NB4 (cell line): ENCODE results near the gene INTS3.

Source experiments
- POLR2A ChIP-seq: IDR thresholded peaks from 2 replicates; pipeline ENCODE4 v1.6.1; 2011; ENCODE audit warnings: mild to moderate bottlenecking; ENCODE audit not compliant: insufficient read length; ENCODE audit errors: extremely low read depth
- TF ChIP-seq, protein P1 (sequence below): IDR thresholded peaks from one replicate; pipeline ENCODE4 v1.5.1; 2012; ENCODE audit warnings: low read depth, low read length

DNA sequence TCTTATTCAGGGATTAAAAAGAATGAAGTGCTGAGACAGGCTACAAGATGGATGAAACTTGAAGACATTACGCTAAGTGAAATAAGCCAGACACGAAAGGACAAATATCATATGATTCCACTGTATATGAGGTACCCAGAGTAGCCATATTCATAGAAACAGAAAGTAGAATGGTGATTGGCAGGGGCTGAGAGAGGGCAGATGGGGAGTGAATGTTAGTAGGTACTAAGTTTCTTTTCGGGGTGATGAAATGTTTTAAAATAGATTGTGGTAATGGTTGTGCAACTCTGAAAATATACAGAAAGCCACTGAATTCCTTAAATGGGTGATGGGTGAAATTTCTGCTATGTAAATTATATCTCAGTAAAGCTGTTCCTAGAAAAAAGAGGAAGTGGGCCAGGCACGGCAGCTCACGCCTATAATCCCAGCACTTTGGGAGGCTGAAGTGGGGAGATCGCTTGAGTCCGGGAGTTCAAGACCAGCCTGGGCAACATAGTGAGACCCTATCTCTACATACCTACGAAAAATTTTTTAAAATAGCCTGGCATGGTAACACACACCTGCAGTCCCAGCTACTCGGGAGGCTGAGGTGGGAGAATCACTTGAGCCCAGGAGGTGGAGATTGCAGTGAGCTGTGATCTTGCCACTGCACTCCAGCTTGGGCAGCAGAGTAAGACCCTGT lies 63.3 kb downstream of the INTS3 start:
- TF ChIP-seq, protein P1, sequence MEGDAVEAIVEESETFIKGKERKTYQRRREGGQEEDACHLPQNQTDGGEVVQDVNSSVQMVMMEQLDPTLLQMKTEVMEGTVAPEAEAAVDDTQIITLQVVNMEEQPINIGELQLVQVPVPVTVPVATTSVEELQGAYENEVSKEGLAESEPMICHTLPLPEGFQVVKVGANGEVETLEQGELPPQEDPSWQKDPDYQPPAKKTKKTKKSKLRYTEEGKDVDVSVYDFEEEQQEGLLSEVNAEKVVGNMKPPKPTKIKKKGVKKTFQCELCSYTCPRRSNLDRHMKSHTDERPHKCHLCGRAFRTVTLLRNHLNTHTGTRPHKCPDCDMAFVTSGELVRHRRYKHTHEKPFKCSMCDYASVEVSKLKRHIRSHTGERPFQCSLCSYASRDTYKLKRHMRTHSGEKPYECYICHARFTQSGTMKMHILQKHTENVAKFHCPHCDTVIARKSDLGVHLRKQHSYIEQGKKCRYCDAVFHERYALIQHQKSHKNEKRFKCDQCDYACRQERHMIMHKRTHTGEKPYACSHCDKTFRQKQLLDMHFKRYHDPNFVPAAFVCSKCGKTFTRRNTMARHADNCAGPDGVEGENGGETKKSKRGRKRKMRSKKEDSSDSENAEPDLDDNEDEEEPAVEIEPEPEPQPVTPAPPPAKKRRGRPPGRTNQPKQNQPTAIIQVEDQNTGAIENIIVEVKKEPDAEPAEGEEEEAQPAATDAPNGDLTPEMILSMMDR: no peak
- TF ChIP-seq POLR2A: no peak
